Measurements from ENCODE around the gene LGALS7B.

DNA sequence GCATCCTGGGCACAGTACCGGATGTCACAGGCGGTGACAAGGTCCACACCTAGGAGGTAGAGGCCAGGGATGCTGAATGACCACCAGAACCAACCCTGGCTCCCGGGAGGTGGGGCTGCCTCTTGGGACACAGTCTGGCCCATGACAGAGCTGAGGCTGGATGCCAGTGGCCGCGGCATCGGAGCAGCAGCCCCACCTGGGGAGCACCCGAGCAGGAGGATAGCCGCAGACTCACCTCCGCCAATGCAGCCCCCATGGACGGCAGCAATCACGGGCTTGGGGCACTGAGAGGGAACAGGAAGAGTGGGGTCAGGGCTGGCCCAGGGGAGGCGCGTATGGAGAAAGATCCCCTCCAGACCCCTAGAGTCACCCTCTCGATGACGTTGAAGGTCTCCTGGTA is 28.1 kb downstream of the LGALS7B start:
- TF ChIP-seq SIN3A (conservative IDR thresholded peaks at IDR 0.05 in 1 of 2, IDR thresholded peaks at IDR 0.05 in 1 of 2; ENCODE audit: low read depth in 1 of 2, low read length in 2 of 2): no peak
- TF ChIP-seq CTCF (IDR thresholded peaks at IDR 0.05; ENCODE audit: control extremely low read depth in 1 of 3, insufficient read depth in 1 of 3, low read depth in 1 of 3, low read length in 3 of 3): no peak
- TF ChIP-seq GTF2F1 (IDR thresholded peaks at IDR 0.05; ENCODE audit: borderline replicate concordance, low read depth, low read length): no peak
- TF ChIP-seq EZH2 (IDR thresholded peaks at IDR 0.05; ENCODE audit: low read depth, low read length, severe bottlenecking): no peak
- TF ChIP-seq, protein P1, sequence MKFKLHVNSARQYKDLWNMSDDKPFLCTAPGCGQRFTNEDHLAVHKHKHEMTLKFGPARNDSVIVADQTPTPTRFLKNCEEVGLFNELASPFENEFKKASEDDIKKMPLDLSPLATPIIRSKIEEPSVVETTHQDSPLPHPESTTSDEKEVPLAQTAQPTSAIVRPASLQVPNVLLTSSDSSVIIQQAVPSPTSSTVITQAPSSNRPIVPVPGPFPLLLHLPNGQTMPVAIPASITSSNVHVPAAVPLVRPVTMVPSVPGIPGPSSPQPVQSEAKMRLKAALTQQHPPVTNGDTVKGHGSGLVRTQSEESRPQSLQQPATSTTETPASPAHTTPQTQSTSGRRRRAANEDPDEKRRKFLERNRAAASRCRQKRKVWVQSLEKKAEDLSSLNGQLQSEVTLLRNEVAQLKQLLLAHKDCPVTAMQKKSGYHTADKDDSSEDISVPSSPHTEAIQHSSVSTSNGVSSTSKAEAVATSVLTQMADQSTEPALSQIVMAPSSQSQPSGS (IDR thresholded peaks at IDR 0.05; ENCODE audit: low read length): no peak
- no peak for TF ChIP-seq POLR2A (IDR thresholded peaks at IDR 0.05; ENCODE audit: control extremely low read depth in 1 of 2, low read depth in 2 of 2, low read length in 2 of 2)
- no peak for TF ChIP-seq JUN (IDR thresholded peaks at IDR 0.05; ENCODE audit: low read depth, low read length)
- no peak for TF ChIP-seq SIX5 (IDR thresholded peaks at IDR 0.05; ENCODE audit: low read depth, low read length)
- TF ChIP-seq RXRA (IDR thresholded peaks at IDR 0.05; ENCODE audit: insufficient read depth, low read depth, low read length): no peak
- TF ChIP-seq CHD1 (IDR thresholded peaks at IDR 0.05; ENCODE audit: low read depth, low read length): no peak
